MCF 10A (cell line): ENCODE data around the gene AOC2. TPM values are rescaled to one million over a fixed set of nuclear protein-coding genes. Genes with fewer than 3 reads are reported as not detected.

Experiments used
- BruUV-seq: library from RNA; stranded (reverse); fragments of 400-500 nt; replicated peaks from 2 replicates; lab custom pipeline; 2021; lab: Mats Ljungman, UMichigan
- CTCF ChIA-PET: fragments of 300-600 bp; sonication (Branson Sonifier 250); formaldehyde crosslinking; extraction: SDS; loops from one replicate; lab custom pipeline; 2021; ENCODE audit warnings: antibody characterized with exemption, inconsistent platforms; lab: Yijun Ruan, JAX
- POLR2A ChIA-PET: fragments of 300-600, 350-650 bp; sonication (Branson Sonifier 250); formaldehyde crosslinking; extraction: SDS; loops from one replicate; lab custom pipeline; 2020; ENCODE audit warnings: antibody characterized with exemption, inconsistent platforms; lab: Yijun Ruan, JAX
- DNase-seq: peaks from one replicate; pipeline ENCODE4 v3.0.0-alpha.2; 2018; ENCODE audit not compliant: unreplicated experiment
- H3K27ac Mint-ChIP-seq: one replicate; pipeline ENCODE4 v1.8.0; 2022; ENCODE audit warnings: mild to moderate bottlenecking, low read depth, mixed read lengths; ENCODE audit not compliant: unreplicated experiment
- H3K27me3 Mint-ChIP-seq: one replicate; pipeline ENCODE4 v1.8.0; 2022; ENCODE audit warnings: mixed read lengths; ENCODE audit not compliant: insufficient read depth, unreplicated experiment
- H3K36me3 Mint-ChIP-seq: one replicate; pipeline ENCODE4 v1.8.0; 2022; ENCODE audit warnings: mild to moderate bottlenecking, moderate library complexity, mixed read lengths; ENCODE audit not compliant: insufficient read depth, unreplicated experiment
- H3K4me1 Mint-ChIP-seq: one replicate; pipeline ENCODE4 v1.8.0; 2022; ENCODE audit warnings: mixed read lengths; ENCODE audit not compliant: insufficient read depth, unreplicated experiment
- H3K4me3 Mint-ChIP-seq: one replicate; pipeline ENCODE4 v1.8.0; 2022; ENCODE audit warnings: mild to moderate bottlenecking, moderate library complexity, mixed read lengths; ENCODE audit not compliant: unreplicated experiment
- H3K9me3 Mint-ChIP-seq: one replicate; pipeline ENCODE4 v1.8.0; 2022; ENCODE audit warnings: mixed read lengths; ENCODE audit not compliant: unreplicated experiment
- CTCF ChIP-seq: fragments of 200-600 bp; IDR thresholded peaks from one replicate; pipeline ENCODE4 v1.8.0; 2022; ENCODE audit warnings: antibody characterized with exemption, mild to moderate bottlenecking; ENCODE audit not compliant: unreplicated experiment
- intact Hi-C: fragments of 100-400 bp; cut with micrococcal nuclease; formaldehyde crosslinking; loops from 2 replicates; pipeline ENCODE4 v1.14.1; 2022
- total RNA-seq: library from RNA; stranded (reverse); gene quantifications from 2 replicates; pipeline ENCODE4 v1.2.3, GENCODE V29; 2022

AOC2 gene
- total RNA-seq, 1 experiment from 2014 or later: 2.6 TPM

- Mint-ChIP-seq H3K9me3 (no peaks in the 10 kb centered on the region), H3K36me3 (peaks cover under 1% of the 10 kb centered on the region), H3K4me1 (no peaks in the 10 kb centered on the region), H3K27ac (no peak overlapping the region), H3K27me3 (peaks cover 28% of the 10 kb centered on the region), H3K4me3 (no peak overlapping the region)
- ChIA-PET CTCF (interaction anchor here (1.1 kb wide), 1 partner anchor 15 kb away, joined by 3 read pairs; no protein-coding TSS in a partner anchor), POLR2A (no interaction called here)
- intact Hi-C loops: no loop called here
- TF ChIP-seq CTCF: no peak
- no TSS peak for BruUV-seq
- no peak for DNase-seq
These were observed 32.7 kb downstream of the AOC2 start for GRCh38 chr17:42877037-42877436.

- no peaks in the 10 kb centered on the region for H3K9me3 Mint-ChIP-seq
- intact Hi-C loops: no loop called here
- ChIA-PET POLR2A (no interaction called here), CTCF (interaction anchor here (0.8 kb wide), 1 partner anchor 10 kb away, joined by 5 read pairs; no protein-coding TSS in a partner anchor)
- no peak overlapping the region for H3K4me3 Mint-ChIP-seq
- TF ChIP-seq CTCF: no peak
- DNase-seq: peak; percentile 27
- BruUV-seq: no TSS peak
- H3K27ac Mint-ChIP-seq: no peak overlapping the region
- H3K27me3 Mint-ChIP-seq: peaks cover 28% of the 10 kb centered on the region
- no peaks in the 10 kb centered on the region for H3K4me1 Mint-ChIP-seq
- H3K36me3 Mint-ChIP-seq: peaks cover 6% of the 10 kb centered on the region
These were observed 33.9 kb downstream of the AOC2 start for GRCh38 chr17:42878123-42878880.

- POLR2A ChIA-PET: no interaction called here
- no TSS peak for BruUV-seq
- Mint-ChIP-seq H3K36me3 (peaks cover 6% of the 10 kb centered on the region), H3K4me3 (no peak overlapping the region), H3K4me1 (no peaks in the 10 kb centered on the region), H3K27ac (no peak overlapping the region), H3K27me3 (peaks cover 28% of the 10 kb centered on the region), H3K9me3 (no peaks in the 10 kb centered on the region)
- TF ChIP-seq CTCF: no peak
- CTCF ChIA-PET: interaction anchor here (0.6 kb wide), 1 partner anchor 59 kb away, joined by 4 read pairs; no protein-coding TSS in a partner anchor
- no peak for DNase-seq
- intact Hi-C loops: no loop called here
These were observed 34.7 kb downstream of the AOC2 start for GRCh38 chr17:42878924-42879595.

GRCh38 chr17:42879596-42879985 is 35.2 kb downstream of the AOC2 start:
- no TSS peak for BruUV-seq
- no peak for DNase-seq
- intact Hi-C loops: no loop called here
- H3K27me3 Mint-ChIP-seq: peaks cover 28% of the 10 kb centered on the region
- no peak for TF ChIP-seq CTCF
- H3K27ac Mint-ChIP-seq: no peak overlapping the region
- POLR2A ChIA-PET: no interaction called here
- CTCF ChIA-PET: interaction anchor here (0.6 kb wide), 1 partner anchor 59 kb away, joined by 4 read pairs; no protein-coding TSS in a partner anchor
- H3K4me3 Mint-ChIP-seq: no peak overlapping the region
- no peaks in the 10 kb centered on the region for H3K4me1 Mint-ChIP-seq
- H3K9me3 Mint-ChIP-seq: no peaks in the 10 kb centered on the region
- H3K36me3 Mint-ChIP-seq: peaks cover 6% of the 10 kb centered on the region
